Camera-type eye (tissue), 1 donor: Measurements from ENCODE around the gene CEP170B. TPM values are rescaled to one million over a fixed set of nuclear protein-coding genes. Genes with fewer than 3 reads are reported as not detected.

Experiments used
- total RNA-seq: library from RNA; depleted of rRNA; stranded (reverse); fragments of >200 nt; gene quantifications from one replicate; pipeline ENCODE4 v1.2.3, GENCODE V29; 2014

The CEP170B gene
- total RNA-seq = 16.4 TPM

DNA sequence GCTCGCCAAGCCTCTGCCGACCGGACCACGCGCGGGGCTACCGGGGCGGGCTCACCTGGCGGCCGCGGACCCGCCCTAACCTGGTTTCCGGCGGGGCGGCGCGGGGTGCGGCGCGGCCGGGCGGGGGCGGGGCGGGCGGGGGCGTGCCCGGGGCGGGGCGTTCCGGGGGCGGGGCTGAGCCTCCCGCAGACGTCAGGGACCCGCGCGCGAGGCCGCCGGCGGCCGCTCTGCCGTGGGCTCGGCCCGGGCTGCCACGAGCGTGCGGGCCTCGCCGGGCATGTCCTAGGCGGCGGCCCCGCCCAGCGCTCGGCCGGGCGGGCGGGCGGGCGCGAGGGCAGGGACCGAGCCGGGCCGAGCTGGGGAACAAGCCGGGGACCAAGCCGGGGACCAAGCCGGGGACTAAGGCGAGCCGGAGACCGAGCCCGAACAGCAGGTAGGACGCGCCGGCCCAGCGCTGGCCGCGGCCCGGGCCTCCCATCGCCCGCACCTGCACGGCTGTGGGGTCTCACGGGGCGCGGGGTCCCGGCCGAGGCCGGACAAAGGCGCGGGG lies at the start of gene CEP170B:
Gene CEP170B, plus strand, starts transcription at position 188 of the 550 bp plus-strand sequence. CDS start 3,183 bp downstream, outside the sequence.

DNA sequence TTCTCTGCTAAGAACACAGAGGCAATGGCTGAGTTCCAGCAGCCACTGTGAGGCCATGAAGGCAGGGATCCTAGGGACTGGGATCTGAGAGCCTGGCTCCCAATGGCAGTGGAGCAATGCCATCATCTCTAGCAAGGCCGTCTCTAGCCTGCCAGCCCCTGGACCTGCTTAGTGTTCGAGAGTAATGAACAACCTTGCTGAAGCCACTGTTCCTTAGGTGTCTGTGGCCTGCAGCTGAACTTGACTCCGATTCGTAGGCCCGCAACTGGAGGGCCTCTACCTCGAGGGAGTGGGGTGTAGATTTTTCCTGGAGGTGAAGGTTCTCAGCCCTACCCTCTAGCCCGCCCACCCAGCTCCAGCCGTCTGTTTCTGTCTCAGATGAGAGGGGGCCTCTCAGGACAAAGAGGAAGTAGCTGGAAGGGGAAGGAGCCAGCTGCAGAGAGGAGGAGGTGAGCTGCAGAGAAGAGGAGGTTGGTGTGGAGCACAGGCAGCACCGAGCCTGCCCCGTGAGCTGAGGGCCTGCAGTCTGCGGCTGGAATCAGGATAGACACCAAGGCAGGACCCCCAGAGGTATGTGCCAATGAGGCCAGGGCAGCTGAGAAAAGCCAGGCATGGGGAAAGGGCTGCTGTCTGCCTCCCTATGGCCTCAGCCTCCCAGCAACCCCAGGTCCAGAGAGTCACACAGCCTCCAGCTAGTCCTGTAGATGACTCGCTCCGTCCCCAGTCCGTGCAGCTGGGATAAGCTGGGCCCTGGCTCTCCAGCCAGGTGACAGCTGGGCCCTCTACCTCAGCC lies 59.5 kb downstream of the CEP170B start, which contains the start of gene PLD4:
Gene PLD4, plus strand, starts transcription at position 459 of the 793 bp plus-strand sequence. CDS start 2,262 bp downstream, outside the sequence.

Other genes starting within 250 kb of the CEP170B start
- 43.8 TPM for gene INF2, start 175.7 kb upstream of the CEP170B start, total RNA-seq
- 17.1 TPM for gene ADSS1, start 141.0 kb upstream of the CEP170B start, total RNA-seq
- gene SIVA1, start 112.1 kb upstream of the CEP170B start, total RNA-seq = 125 TPM
- gene AKT1, start 69.5 kb upstream of the CEP170B start, total RNA-seq = 122 TPM
- 5.4 TPM for gene ZBTB42, start 64.2 kb upstream of the CEP170B start, total RNA-seq
- gene PLD4, start 59.6 kb downstream of the CEP170B start, total RNA-seq = 3.1 TPM
- 20.0 TPM for gene AHNAK2, start 113.1 kb downstream of the CEP170B start, total RNA-seq
- gene CLBA1, start 120.5 kb downstream of the CEP170B start, total RNA-seq = 9.3 TPM
- 22.8 TPM for gene CDCA4, start 155.8 kb downstream of the CEP170B start, total RNA-seq
- gene GPR132, start 200.2 kb downstream of the CEP170B start, total RNA-seq = 0.66 TPM